Activated naive CD4-positive, alpha-beta T cell treated with anti-CD3 and anti-CD28 coated beads, Interleukin-2, amount 50 U/mL, for 72 hours (primary cell): ENCODE results near the gene CCT8L2. TPM values are rescaled to one million over a fixed set of nuclear protein-coding genes. Genes with fewer than 3 reads are reported as not detected.
"Not testable (repeated sequence)": the region's sequence is repeated elsewhere in the genome, so short reads cannot be mapped to it uniquely, and the experiment has no call there.

ENCODE experiments used
- ATAC-seq, 2 donors: fragments of 150-1000 bp; cut with Tn5 transposase; 2 replicates each; pipeline ENCODE4 v1.10.0; 2021; ENCODE audit warnings: mild to moderate bottlenecking in 2 of 2, moderate library complexity in 2 of 2
- DNase-seq, 2 donors: peaks; one replicate each; pipeline ENCODE4 v3.0.0; 2021 to 2022; ENCODE audit warnings: low spot score in 2 of 2
- H3K27ac Mint-ChIP-seq, 2 donors: one replicate each; pipeline ENCODE4 v1.8.0; 2022; ENCODE audit warnings: mild to moderate bottlenecking in 2 of 2, mixed read lengths in 2 of 2
- H3K36me3 Mint-ChIP-seq, 2 donors: one replicate each; pipeline ENCODE4 v1.8.0; 2022; ENCODE audit warnings: mixed read lengths in 2 of 2
- H3K9me3 Mint-ChIP-seq, 2 donors: one replicate each; pipeline ENCODE4 v1.8.0; 2022; ENCODE audit warnings: mixed read lengths in 2 of 2
- total RNA-seq, 2 donors: library from RNA; stranded (reverse); gene quantifications; one replicate each; pipeline ENCODE4 v1.2.3, GENCODE V29; 2022

CCT8L2 gene
- total RNA-seq = not detected

GRCh38 chr22:16592710-16593109, at the start of gene CCT8L2:
TSS of gene CCT8L2 (minus strand) at chr22:16592810. CDS start at chr22:16592550, 260 bp downstream.
- ATAC-seq, H3K27ac Mint-ChIP-seq, DNase-seq, H3K36me3 Mint-ChIP-seq, H3K9me3 Mint-ChIP-seq: not testable (repeated sequence)

GRCh38 chr22:16635442-16635841, 42.8 kb upstream of the CCT8L2 start:
- not testable (repeated sequence) for H3K27ac Mint-ChIP-seq, DNase-seq, H3K9me3 Mint-ChIP-seq, ATAC-seq
- H3K36me3 Mint-ChIP-seq = peaks cover 0 to 10% of the 10 kb centered on the region in 2 donors

- H3K9me3 Mint-ChIP-seq, ATAC-seq, H3K27ac Mint-ChIP-seq, DNase-seq: not testable (repeated sequence)
- H3K36me3 Mint-ChIP-seq = peaks cover 0 to 10% of the 10 kb centered on the region in 2 donors
Observed at GRCh38 chr22:16634092-16634491, 41.5 kb upstream of the CCT8L2 start.

GRCh38 chr22:16628476-16628875, 35.9 kb upstream of the CCT8L2 start:
- not testable (repeated sequence) for H3K27ac Mint-ChIP-seq, H3K36me3 Mint-ChIP-seq, DNase-seq, H3K9me3 Mint-ChIP-seq, ATAC-seq

- H3K9me3 Mint-ChIP-seq = not testable (repeated sequence)
Observed at GRCh38 chr22:16625018-16625417, 32.4 kb upstream of the CCT8L2 start.

GRCh38 chr22:16623595-16623994, 31.0 kb upstream of the CCT8L2 start:
- not testable (repeated sequence) for DNase-seq, H3K36me3 Mint-ChIP-seq, H3K27ac Mint-ChIP-seq, H3K9me3 Mint-ChIP-seq, ATAC-seq

More at GRCh38 chr22:16625018-16625417, 32.4 kb upstream of the CCT8L2 start:
- H3K36me3 Mint-ChIP-seq, ATAC-seq, H3K27ac Mint-ChIP-seq, DNase-seq: not testable (repeated sequence)

GRCh38 chr22:16617516-16617915, 24.9 kb upstream of the CCT8L2 start:
- ATAC-seq, H3K9me3 Mint-ChIP-seq, H3K36me3 Mint-ChIP-seq, H3K27ac Mint-ChIP-seq, DNase-seq: not testable (repeated sequence)

- not testable (repeated sequence) for H3K27ac Mint-ChIP-seq, ATAC-seq
Observed at GRCh38 chr22:16616390-16616938, 23.9 kb upstream of the CCT8L2 start.

GRCh38 chr22:16615606-16616245, 23.1 kb upstream of the CCT8L2 start:
- ATAC-seq, H3K27ac Mint-ChIP-seq, H3K9me3 Mint-ChIP-seq: not testable (repeated sequence)

More at GRCh38 chr22:16616390-16616938, 23.9 kb upstream of the CCT8L2 start:
- not testable (repeated sequence) for H3K36me3 Mint-ChIP-seq, DNase-seq, H3K9me3 Mint-ChIP-seq

GRCh38 chr22:16609548-16610261, 17.1 kb upstream of the CCT8L2 start:
- peaks cover 0 to 19% of the 10 kb centered on the region in 2 donors for H3K36me3 Mint-ChIP-seq
- H3K27ac Mint-ChIP-seq = no peak overlapping the region
- DNase-seq (peak in 1 of 2 donors; percentile 2), ATAC-seq (peak in 1 of 2 donors; percentile 43)
- H3K9me3 Mint-ChIP-seq = peaks cover 0 to 4% of the 10 kb centered on the region in 2 donors

More at GRCh38 chr22:16615606-16616245, 23.1 kb upstream of the CCT8L2 start:
- not testable (repeated sequence) for DNase-seq
- H3K36me3 Mint-ChIP-seq = peaks cover 0 to 14% of the 10 kb centered on the region in 2 donors

- ATAC-seq (no peak), DNase-seq (no peak)
- peaks cover 0 to 19% of the 10 kb centered on the region in 2 donors for H3K36me3 Mint-ChIP-seq
- H3K9me3 Mint-ChIP-seq = peaks cover 0 to 4% of the 10 kb centered on the region in 2 donors
- no peak overlapping the region for H3K27ac Mint-ChIP-seq
Observed at GRCh38 chr22:16608931-16609330, 16.3 kb upstream of the CCT8L2 start.

- ATAC-seq, H3K36me3 Mint-ChIP-seq, H3K27ac Mint-ChIP-seq, DNase-seq, H3K9me3 Mint-ChIP-seq: not testable (repeated sequence)
Observed at GRCh38 chr22:16604257-16604998, 11.8 kb upstream of the CCT8L2 start.

GRCh38 chr22:16603770-16604242, 11.2 kb upstream of the CCT8L2 start:
- not testable (repeated sequence) for H3K27ac Mint-ChIP-seq, H3K9me3 Mint-ChIP-seq, DNase-seq, ATAC-seq, H3K36me3 Mint-ChIP-seq

GRCh38 chr22:16603448-16603768, 10.8 kb upstream of the CCT8L2 start:
- no peak for DNase-seq
- no peak for ATAC-seq
- Mint-ChIP-seq H3K9me3 (no peaks in the 10 kb centered on the region), H3K27ac (no peak overlapping the region), H3K36me3 (peaks cover 0 to 8% of the 10 kb centered on the region in 2 donors)

GRCh38 chr22:16602728-16603447, 10.3 kb upstream of the CCT8L2 start:
- ATAC-seq (peak; percentile 68), DNase-seq (peak in 1 of 2 donors; percentile 15)
- H3K27ac Mint-ChIP-seq = peak overlapping the region in 1 of 2 donors; percentile 48
- H3K9me3 Mint-ChIP-seq, H3K36me3 Mint-ChIP-seq: not testable (repeated sequence)

GRCh38 chr22:16602224-16602727, 9.7 kb upstream of the CCT8L2 start:
- peak overlapping the region in 1 of 2 donors; percentile 48 for H3K27ac Mint-ChIP-seq
- DNase-seq (peak in 1 of 2 donors; percentile 3), ATAC-seq (peak in 1 of 2 donors; percentile 9)
- H3K36me3 Mint-ChIP-seq, H3K9me3 Mint-ChIP-seq: not testable (repeated sequence)
